GM19099 (cell line): ENCODE results near the gene TRIM59.

ENCODE experiments used
- POLR2A ChIP-seq: IDR thresholded peaks from 3 replicates; pipeline ENCODE4 v1.6.1; 2011; ENCODE audit warnings: low read depth; ENCODE audit not compliant: insufficient read length; ENCODE audit errors: extremely low read depth

TRIM59 gene

DNA sequence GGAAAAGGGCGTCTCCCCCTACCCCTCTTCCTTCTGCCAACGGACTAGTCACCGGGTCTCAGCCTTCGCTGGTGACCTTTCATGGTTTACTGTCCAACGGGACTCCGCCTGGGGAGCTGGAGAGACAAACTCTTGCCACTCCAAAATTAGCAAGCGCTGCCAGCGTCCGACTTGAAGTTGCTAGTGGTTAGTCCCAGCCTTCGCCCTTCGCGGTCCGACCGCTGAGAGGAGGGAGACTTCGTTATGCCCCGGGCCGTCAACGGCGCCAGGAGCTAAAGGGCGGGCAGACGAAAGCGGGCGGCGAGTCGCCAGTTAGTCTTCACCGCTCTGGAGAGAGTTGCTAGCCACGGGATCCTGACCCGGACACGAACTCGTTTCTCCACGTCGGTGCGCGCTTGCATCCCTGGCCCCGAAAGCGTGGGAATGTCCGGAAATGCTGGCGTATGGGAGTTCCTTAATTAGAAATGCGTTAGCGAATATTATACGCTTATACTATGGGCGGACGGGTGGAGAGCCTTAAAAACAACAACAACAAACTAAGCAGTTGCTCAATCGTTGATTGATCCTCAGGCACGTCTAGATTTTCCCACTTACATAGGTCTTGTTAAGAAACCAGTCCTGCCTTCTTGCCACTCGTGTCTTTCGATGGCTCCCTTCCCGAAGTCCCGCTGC lies 49.4 kb downstream of the TRIM59 start:
- peak; percentile 7 for TF ChIP-seq POLR2A

DNA sequence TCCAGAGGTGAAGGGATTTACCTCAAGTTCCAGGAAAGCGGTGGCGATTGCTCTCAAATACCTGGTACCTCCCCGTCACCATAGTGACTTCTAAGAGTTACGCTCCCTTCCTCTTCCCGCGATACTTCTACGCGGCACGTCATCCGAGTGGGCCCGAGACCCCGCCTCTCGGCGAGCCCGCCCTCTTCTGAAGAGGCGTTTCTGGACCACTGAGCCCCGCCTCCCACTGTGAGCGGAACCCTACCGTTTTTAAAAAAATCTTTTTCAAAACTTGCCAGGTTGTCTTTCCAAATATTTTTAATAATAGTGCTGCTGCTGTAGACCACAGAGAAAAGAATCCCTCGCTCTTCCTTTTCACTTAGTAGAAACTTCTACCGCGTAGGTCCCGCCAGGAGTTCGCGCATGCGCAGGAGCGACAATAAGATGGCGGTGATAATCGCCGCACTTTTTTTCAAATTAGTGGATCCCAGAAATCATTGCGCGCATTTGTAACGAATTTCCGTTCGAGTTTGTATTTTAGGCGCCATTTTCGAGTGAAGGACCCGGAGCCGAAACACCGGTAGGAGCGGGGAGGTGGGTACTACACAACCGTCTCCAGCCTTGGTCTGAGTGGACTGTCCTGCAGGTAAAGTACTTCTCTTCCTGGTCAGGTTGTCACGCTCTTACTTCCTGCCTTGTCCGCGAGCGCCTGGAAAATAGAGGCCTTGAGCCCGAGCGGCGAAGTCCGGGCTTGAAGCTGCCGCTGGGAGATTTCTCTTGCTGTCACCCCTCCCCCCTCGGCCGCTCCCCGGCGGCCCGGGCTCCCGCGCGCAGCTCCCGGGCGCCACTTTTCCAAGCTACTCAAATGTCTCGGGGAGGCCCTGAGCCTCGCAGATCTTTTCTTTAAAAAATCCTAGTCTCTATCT lies 50.2 kb downstream of the TRIM59 start, which contains the start of the genes IFT80 and SMC4:
IFT80 (minus strand) TSS at position 101 of the 905 bp plus-strand sequence. CDS start 14,625 bp downstream, outside the sequence.
SMC4 (plus strand) TSS at position 526 of the 905 bp plus-strand sequence. CDS start 1,177 bp downstream, outside the sequence.
- peak; percentile 85 for TF ChIP-seq POLR2A

DNA sequence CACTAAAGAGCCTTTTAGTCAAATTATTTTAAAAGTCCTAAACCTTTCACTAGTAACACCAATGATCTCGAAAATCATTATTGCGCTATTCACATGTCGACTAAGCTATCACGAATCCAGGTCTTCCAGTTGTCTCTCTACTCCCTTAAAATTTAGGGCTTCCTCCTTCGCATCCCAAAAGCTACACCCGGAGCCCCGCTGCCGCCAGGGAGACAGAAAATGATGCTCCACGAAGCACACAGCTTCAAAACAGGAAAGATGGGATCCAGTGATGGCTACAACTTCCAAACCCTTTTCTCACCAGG lies 50.8 kb downstream of the TRIM59 start:
- TF ChIP-seq POLR2A, result no peak

DNA sequence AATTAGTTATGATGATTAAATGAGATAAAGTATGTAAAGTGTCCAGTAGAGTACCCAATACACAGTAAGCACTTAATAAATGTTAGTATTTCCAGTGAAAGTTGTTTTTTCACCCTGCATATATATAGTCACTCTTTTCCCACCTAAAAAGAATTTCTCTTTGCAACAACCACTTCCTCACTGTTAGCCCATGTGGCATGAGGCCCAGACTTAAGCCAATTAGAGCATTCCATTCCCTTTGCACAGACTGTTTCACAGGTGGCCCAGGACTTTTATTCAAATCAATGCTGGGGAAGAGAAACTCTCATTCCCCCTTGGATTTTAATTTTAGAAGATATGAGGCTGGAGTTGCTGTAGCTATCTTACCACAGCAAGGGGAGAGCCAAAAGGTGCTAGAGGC lies 54.3 kb downstream of the TRIM59 start:
- TF ChIP-seq POLR2A, result no peak

DNA sequence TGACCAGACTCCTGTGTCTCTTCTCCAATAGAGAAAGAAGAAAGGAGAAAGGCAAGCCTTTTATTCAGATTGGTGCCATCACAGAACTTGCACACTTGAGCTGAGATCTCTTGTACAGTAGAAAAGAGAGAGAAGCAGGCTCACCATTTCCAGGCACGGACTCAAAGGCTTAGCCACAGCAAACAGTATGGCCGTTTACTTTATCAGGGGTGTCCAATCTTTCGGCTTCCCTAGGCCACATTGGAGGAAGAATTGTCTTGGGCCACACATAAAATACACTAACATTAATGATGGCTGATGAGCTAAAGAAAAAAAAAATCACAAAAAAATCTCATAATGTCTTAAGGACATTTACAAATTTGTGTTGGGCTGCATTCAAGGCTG lies 55.6 kb downstream of the TRIM59 start:
- no peak for TF ChIP-seq POLR2A

DNA sequence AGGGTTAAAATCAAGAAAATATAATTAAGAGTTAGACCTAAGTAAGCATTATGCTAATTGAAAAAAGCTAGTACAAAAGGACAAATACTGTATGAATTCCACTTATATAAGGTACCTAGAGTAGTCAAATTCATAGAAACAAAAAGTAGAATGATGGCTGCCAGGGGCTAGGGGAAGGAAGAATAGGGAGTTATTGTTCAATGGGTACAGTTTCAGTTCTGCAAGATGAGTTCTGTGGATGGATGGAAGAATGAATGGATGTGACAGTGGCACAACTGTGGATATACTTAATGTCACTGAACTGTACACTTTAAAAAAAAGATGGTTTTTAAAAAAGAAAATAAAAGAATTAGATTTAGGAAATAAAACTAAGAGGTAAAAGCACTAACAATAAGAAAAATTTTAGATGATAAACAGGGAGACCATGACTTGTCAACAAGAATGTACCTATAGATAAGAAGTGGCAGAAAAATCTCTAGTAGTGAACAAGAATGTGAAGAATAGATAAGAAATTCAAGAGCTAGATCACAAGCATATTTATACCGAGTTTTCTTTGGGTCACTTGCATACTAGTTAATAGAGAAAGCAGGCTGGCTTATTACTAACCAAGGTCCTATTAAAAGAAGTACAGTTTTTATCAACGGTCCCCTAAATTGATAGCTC lies 56.1 kb downstream of the TRIM59 start:
- no peak for TF ChIP-seq POLR2A

DNA sequence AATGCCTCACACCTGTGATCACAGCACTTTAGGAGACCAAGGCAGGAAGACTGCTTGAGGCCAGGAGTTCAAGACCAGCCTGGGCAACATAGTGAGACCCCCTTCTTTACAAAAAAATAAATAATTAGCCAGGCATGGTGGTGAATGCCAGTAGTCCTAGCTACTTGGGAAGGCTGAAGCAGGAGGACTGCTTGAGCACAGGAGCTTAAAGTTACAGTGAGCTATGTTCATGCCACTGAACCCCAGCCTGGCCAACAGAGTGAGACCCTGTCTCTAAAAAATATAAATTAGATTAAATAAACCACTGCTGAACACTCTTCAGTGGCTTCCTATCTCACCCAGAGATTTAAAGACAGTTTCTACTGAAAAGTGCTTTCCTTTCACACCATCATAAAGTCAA lies 56.8 kb downstream of the TRIM59 start:
- no peak for TF ChIP-seq POLR2A

DNA sequence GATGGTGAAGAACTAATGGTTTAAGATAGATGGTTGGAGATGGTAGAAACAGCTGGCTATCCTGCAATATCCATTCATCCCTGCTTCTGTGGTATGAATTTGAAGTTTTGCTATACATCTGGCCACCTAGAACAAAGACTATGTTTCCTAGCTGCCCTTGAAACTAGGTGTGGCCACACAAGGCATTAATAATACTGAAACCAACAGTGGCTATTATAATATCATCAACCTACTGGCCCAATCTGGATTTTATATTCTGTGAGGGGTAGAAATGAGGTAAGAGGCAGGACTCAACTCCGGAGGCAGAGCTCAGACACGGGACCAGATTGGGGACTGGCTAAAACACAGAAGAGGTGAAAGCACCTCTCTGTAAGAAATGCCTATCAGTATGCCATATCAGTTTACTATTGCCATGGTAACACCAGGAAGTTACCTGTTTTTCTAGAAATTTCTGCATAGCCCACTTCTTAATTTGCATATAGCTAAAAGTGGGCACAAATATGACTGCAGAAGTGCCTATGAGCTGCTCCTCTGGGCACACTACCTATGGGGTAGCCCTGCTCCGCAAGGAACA lies 58.9 kb downstream of the TRIM59 start:
- TF ChIP-seq POLR2A, result no peak
